Colonic mucosa (tissue), 4 donors: ENCODE measurements around the gene P2RY8. TPM values are rescaled to one million over a fixed set of nuclear protein-coding genes. Genes with fewer than 3 reads are reported as not detected.
"Not testable (repeated sequence)": the region's sequence is repeated elsewhere in the genome, so short reads cannot be mapped to it uniquely, and the experiment has no call there.

Experiments used
- DNase-seq: peaks from one replicate; pipeline ENCODE4 v3.0.0-alpha.2; 2020
- H3K27ac ChIP-seq: fragments of 200-600 bp; one replicate; pipeline ENCODE4 v1.8.0; 2021
- H3K27me3 ChIP-seq: fragments of 200-600 bp; one replicate; pipeline ENCODE4 v1.8.0; 2021
- H3K36me3 ChIP-seq: fragments of 200-600 bp; one replicate; pipeline ENCODE4 v1.8.0; 2021
- H3K4me1 ChIP-seq: fragments of 200-600 bp; one replicate; pipeline ENCODE4 v1.8.0; 2021; ENCODE audit warnings: mild to moderate bottlenecking
- H3K4me3 ChIP-seq: fragments of 200-600 bp; one replicate; pipeline ENCODE4 v1.8.0; 2021
- H3K9ac ChIP-seq, 2 donors: one replicate each; pipeline ENCODE4 v1.7.0; 2013; ENCODE audit warnings: control low read depth in 2 of 2, low read depth in 2 of 2, low read length in 2 of 2
- H3K9me3 ChIP-seq: fragments of 200-600 bp; one replicate; pipeline ENCODE4 v1.8.0; 2021
- CTCF ChIP-seq: fragments of 200-600 bp; IDR thresholded peaks from one replicate; pipeline ENCODE4 v1.8.0; 2022; ENCODE audit warnings: antibody characterized with exemption, mild to moderate bottlenecking
- intact Hi-C: fragments of 100-400 bp; cut with DNase I; formaldehyde crosslinking; loops from one replicate; pipeline ENCODE4 v1.14.1; 2022
- total RNA-seq, 2 donors: library from RNA; stranded (reverse); fragmentation: NEBNext Ultra II Directional in 1 of 2; extraction: Animal tissue kit (Norgen Biotek cat#: 25700) in 1 of 2; gene quantifications; one replicate each; pipeline ENCODE4 v1.2.1, GENCODE V29; 2021
- donor health status: healthy.
- donor health status: DM: no; HTN: no; CAD: no.
- donor health status: DM: no; HTN: no; CAD: no.

P2RY8 gene
- total RNA-seq, 2 donors from 2014 or later: 1.3 TPM

DNA sequence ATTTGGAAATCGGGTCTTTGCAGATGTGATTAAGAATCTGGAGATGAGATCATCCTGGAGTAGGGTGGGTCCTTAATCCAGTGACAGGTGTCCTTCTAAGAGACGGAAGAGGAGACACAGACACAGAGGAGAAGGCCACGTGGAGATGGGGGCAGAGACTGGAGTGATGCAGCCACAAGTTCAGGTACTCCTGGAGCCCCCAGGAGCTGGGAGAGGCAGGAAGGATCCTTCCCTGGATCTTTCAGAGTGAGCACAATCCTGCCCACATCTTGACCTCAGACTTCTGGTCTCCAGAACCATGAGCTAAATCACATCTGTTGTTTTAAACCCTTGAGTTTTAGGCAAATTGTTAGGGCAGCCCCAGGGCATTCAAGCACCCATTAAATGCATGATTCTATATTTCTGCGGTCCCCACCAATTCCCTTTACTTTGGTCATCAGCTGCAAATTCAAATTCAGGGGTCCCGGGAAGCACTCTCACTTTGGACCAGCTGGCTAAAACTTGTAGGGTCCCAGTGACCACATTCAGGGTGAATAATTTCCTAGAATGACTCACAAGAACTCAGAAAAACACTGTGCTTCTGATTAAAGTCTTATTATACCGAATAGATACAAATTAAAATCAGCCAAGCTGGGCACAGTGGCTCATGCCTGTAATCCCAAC, 41.7 kb upstream of the P2RY8 start:
- DNase-seq: no peak
- Histone ChIP-seq H3K27me3 (no peaks in the 10 kb centered on the region), H3K4me1 (no peaks in the 10 kb centered on the region), H3K4me3 (no peak overlapping the region), H3K9ac (no peak overlapping the region), H3K9me3 (no peaks in the 10 kb centered on the region), H3K36me3 (no peaks in the 10 kb centered on the region), H3K27ac (no peak overlapping the region)
- TF ChIP-seq CTCF: no peak
- intact Hi-C loops: loop anchor here (5.0 kb wide), 1 partner anchor 111 kb away; no protein-coding TSS in a partner anchor

DNA sequence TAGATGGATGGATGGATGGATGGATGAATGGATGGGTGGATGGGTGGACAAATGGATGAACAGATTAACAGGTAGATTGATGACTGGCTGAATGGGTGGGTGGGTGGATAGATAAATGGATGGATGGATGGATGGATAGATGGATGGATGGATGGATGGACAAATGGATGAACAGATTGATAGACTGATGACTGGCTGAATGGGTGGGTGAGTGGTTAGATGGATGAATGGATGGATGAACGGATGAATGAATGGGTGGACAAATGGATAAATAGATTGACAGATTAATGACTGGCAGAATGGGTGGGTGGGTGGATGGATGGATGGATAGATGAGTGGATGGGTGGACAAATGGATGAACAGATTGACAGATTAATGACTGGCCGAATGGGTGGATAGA, 40.9 kb upstream of the P2RY8 start:
- intact Hi-C loops: loop anchor here (5.0 kb wide), 1 partner anchor 111 kb away; no protein-coding TSS in a partner anchor

GRCh38 chrX:1576201-1576992, 39.4 kb upstream of the P2RY8 start:
- no peak for DNase-seq
- Histone ChIP-seq H3K4me1 (no peaks in the 10 kb centered on the region), H3K36me3 (no peaks in the 10 kb centered on the region), H3K27ac (no peak overlapping the region), H3K4me3 (no peak overlapping the region), H3K9me3 (no peaks in the 10 kb centered on the region), H3K9ac (no peak overlapping the region), H3K27me3 (no peaks in the 10 kb centered on the region)
- intact Hi-C loops: loop anchor here (5.0 kb wide), 1 partner anchor 109 kb away; no protein-coding TSS in a partner anchor
- TF ChIP-seq CTCF: no peak

More for the DNA sequence above, 40.9 kb upstream of the P2RY8 start:
- no peaks in the 10 kb centered on the region for H3K36me3 ChIP-seq
- no peaks in the 10 kb centered on the region for H3K27me3 ChIP-seq
- no peaks in the 10 kb centered on the region for H3K4me1 ChIP-seq
- DNase-seq: no peak
- no peak overlapping the region for H3K27ac ChIP-seq
- no peak overlapping the region for H3K9ac ChIP-seq
- no peaks in the 10 kb centered on the region for H3K9me3 ChIP-seq
- no peak overlapping the region for H3K4me3 ChIP-seq
- TF ChIP-seq CTCF: no peak

GRCh38 chrX:1574181-1574580, 37.2 kb upstream of the P2RY8 start:
- H3K27me3 ChIP-seq, H3K36me3 ChIP-seq, H3K9ac ChIP-seq, H3K4me3 ChIP-seq, H3K4me1 ChIP-seq, H3K27ac ChIP-seq, H3K9me3 ChIP-seq, intact Hi-C loops: not testable (repeated sequence)
- DNase-seq: peak; percentile 3

GRCh38 chrX:1564750-1565683, 28.0 kb upstream of the P2RY8 start:
- TF ChIP-seq CTCF: no peak
- H3K27me3 ChIP-seq: no peaks in the 10 kb centered on the region

GRCh38 chrX:1564077-1564476, 27.1 kb upstream of the P2RY8 start:
- H3K36me3 ChIP-seq, DNase-seq, H3K4me3 ChIP-seq, H3K9me3 ChIP-seq, H3K27me3 ChIP-seq, intact Hi-C loops, H3K27ac ChIP-seq, H3K4me1 ChIP-seq, H3K9ac ChIP-seq: not testable (repeated sequence)

More at GRCh38 chrX:1564750-1565683, 28.0 kb upstream of the P2RY8 start:
- Histone ChIP-seq H3K4me3 (no peak overlapping the region), H3K9me3 (no peaks in the 10 kb centered on the region), H3K27ac (no peak overlapping the region), H3K9ac (no peak overlapping the region), H3K36me3 (no peaks in the 10 kb centered on the region), H3K4me1 (no peaks in the 10 kb centered on the region)
- intact Hi-C loops: no loop called here
- no peak for DNase-seq
